SJSA1 (cell line): Measurements from ENCODE around the gene HES2. TPM values are rescaled to one million over a fixed set of nuclear protein-coding genes. Genes with fewer than 3 reads are reported as not detected.

Experiments used
- DNase-seq, 2 experiments: peaks; one replicate each; pipeline ENCODE4 v3.0.0-alpha.2; 2015 to 2020; ENCODE audit warnings: low spot score in 2 of 2, low read depth in 1 of 2
- H3K27ac ChIP-seq: fragments of 250-450 bp; sonication (Bioruptor Pico); 2 replicates; pipeline ENCODE4 v1.5.1; 2020; ENCODE audit warnings: mild to moderate bottlenecking, moderate library complexity
- H3K27me3 ChIP-seq: fragments of 250-450 bp; sonication (Bioruptor Pico); replicated peaks from 2 replicates; pipeline ENCODE4 v1.5.1; 2020; ENCODE audit warnings: mild to moderate bottlenecking, moderate library complexity
- H3K36me3 ChIP-seq: fragments of 250-450 bp; sonication (Bioruptor Pico); 2 replicates; pipeline ENCODE4 v1.5.1; 2020; ENCODE audit warnings: mild to moderate bottlenecking
- H3K4me1 ChIP-seq: fragments of 250-450 bp; sonication (Bioruptor Pico); replicated peaks from 2 replicates; pipeline ENCODE4 v1.6.1; 2021; ENCODE audit warnings: mild to moderate bottlenecking
- H3K4me3 ChIP-seq: fragments of 250-450 bp; sonication (Bioruptor Pico); 2 replicates; pipeline ENCODE4 v1.5.1; 2020; ENCODE audit warnings: mild to moderate bottlenecking
- H3K9me3 ChIP-seq: fragments of 250-450 bp; sonication (Bioruptor Pico); replicated peaks from 2 replicates; pipeline ENCODE4 v1.5.1; 2020; ENCODE audit warnings: mild to moderate bottlenecking
- total RNA-seq: library from RNA; depleted of rRNA; stranded (reverse); fragments of >200 nt; shearing (Covaris generic); gene quantifications from 2 replicates; pipeline ENCODE4 v1.2.3, GENCODE V29; 2014; rRNA removed

Gene HES2
- 0.03 TPM in 1 of 2 replicates, not detected in the other for total RNA-seq

DNA sequence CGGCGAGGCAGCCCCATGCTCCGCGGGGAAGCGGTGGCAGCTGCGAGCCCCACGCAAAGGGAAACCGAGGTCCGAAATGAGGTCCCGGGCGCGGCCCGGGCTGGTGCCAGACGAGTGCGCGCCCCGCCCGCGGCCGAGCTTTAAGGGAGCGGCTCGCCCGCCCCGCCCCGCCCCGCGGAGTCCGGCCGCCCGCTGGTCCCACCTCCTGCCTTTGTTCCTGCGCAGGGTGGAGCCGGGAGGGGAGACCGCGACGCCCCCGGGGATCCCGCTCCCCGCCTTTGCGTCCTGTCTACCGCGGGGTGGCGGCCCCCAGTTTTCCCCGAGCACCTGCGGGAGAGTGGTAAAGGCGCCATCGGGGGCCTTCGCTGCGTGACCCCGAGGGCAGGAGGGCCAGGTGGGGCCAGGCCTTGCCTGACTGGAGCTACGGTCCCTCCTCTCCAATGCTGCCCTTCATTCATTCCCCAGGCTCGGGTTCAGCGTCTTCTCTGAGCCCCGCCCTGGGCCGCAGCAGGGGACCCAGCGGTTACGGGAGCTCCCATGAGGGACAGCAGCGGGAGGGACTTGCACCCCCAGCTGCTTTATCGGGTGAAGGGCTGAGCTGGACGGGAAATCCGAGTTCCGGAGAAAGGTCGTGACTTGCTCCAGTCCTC lies at the start of gene HES2:
Gene HES2, minus strand, starts transcription at position 116 of the 650 bp plus-strand sequence. Its CDS starts 99 bp downstream, at position 17.
- peaks cover 97% of the 10 kb centered on the region for H3K27me3 ChIP-seq
- no peak within 1 kb of the TSS for H3K27ac ChIP-seq
- H3K9me3 ChIP-seq, result 0 out of 2 replicates have a peak, but pooled peaks cover 2% of the 10 kb centered on the region
- H3K4me3 ChIP-seq, result no peak within 1 kb of the TSS
- H3K4me1 ChIP-seq, result peaks cover 16% of the 10 kb centered on the region
- no peaks in the 10 kb centered on the region for H3K36me3 ChIP-seq
- DNase-seq, result no peak

GRCh38 chr1:6468729-6469461 lies 49.2 kb upstream of the HES2 start:
- Histone ChIP-seq H3K36me3 (no peaks in the 10 kb centered on the region), H3K27ac (no peak overlapping the region)

GRCh38 chr1:6467744-6468688 lies 48.3 kb upstream of the HES2 start:
- no peaks in the 10 kb centered on the region for H3K27me3 ChIP-seq
- H3K9me3 ChIP-seq, result no peaks in the 10 kb centered on the region
- no peak overlapping the region for H3K27ac ChIP-seq
- H3K36me3 ChIP-seq, result no peaks in the 10 kb centered on the region
- H3K4me1 ChIP-seq, result no peaks in the 10 kb centered on the region
- no peak overlapping the region for H3K4me3 ChIP-seq
- DNase-seq, result no peak

More at GRCh38 chr1:6468729-6469461, 49.2 kb upstream of the HES2 start:
- Histone ChIP-seq H3K27me3 (no peaks in the 10 kb centered on the region), H3K9me3 (no peaks in the 10 kb centered on the region), H3K4me3 (no peak overlapping the region), H3K4me1 (no peaks in the 10 kb centered on the region)
- no peak for DNase-seq

DNA sequence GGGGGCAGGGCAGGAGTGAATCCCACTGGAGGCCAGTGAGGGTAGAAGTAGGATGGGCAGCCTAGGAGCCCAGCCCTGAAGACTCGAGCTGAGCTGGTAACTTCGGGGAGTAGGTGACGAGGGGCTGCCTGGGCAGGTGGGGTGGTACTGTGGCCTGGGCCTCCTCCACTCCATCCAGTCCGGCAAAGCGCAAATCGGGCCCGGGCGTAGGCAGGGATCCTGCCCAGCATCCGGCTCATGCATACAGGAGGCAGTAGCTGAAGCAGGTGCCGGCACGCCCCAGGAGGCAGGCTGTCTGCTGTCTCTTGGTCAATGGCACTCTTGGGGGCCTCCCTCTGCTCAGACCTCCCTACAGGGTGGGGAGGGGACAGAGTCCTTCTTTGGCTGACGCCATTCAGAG lies 47.5 kb upstream of the HES2 start:
- H3K9me3 ChIP-seq, result no peaks in the 10 kb centered on the region
- no peak overlapping the region for H3K27ac ChIP-seq
- no peaks in the 10 kb centered on the region for H3K27me3 ChIP-seq
- DNase-seq, result no peak
- no peaks in the 10 kb centered on the region for H3K4me1 ChIP-seq
- H3K4me3 ChIP-seq, result no peak overlapping the region
- no peaks in the 10 kb centered on the region for H3K36me3 ChIP-seq

GRCh38 chr1:6466751-6467150 lies 47.0 kb upstream of the HES2 start:
- H3K27ac ChIP-seq, result no peak overlapping the region
- no peak for DNase-seq
- no peaks in the 10 kb centered on the region for H3K9me3 ChIP-seq
- no peaks in the 10 kb centered on the region for H3K36me3 ChIP-seq
- no peaks in the 10 kb centered on the region for H3K27me3 ChIP-seq
- H3K4me1 ChIP-seq, result no peaks in the 10 kb centered on the region
- H3K4me3 ChIP-seq, result no peak overlapping the region

GRCh38 chr1:6466023-6466422 lies 46.3 kb upstream of the HES2 start, which contains the start of gene TNFRSF25:
TNFRSF25 (minus strand) TSS chr1:6466173; CDS start chr1:6466107, 66 bp downstream.
- Histone ChIP-seq H3K27me3 (no peaks in the 10 kb centered on the region), H3K4me1 (no peaks in the 10 kb centered on the region), H3K9me3 (no peaks in the 10 kb centered on the region), H3K4me3 (no peak within 1 kb of the TSS), H3K27ac (no peak within 1 kb of the TSS), H3K36me3 (no peaks in the 10 kb centered on the region)
- DNase-seq, result no peak

GRCh38 chr1:6465461-6466005 lies 45.8 kb upstream of the HES2 start:
- H3K36me3 ChIP-seq, result no peaks in the 10 kb centered on the region
- no peak overlapping the region for H3K4me3 ChIP-seq
- H3K4me1 ChIP-seq, result no peaks in the 10 kb centered on the region
- DNase-seq, result no peak
- H3K27me3 ChIP-seq, result no peaks in the 10 kb centered on the region
- no peak overlapping the region for H3K27ac ChIP-seq
- no peaks in the 10 kb centered on the region for H3K9me3 ChIP-seq

- H3K36me3 ChIP-seq, result no peaks in the 10 kb centered on the region
- no peaks in the 10 kb centered on the region for H3K9me3 ChIP-seq
- no peak for DNase-seq
- H3K27me3 ChIP-seq, result no peaks in the 10 kb centered on the region
- H3K4me1 ChIP-seq, result no peaks in the 10 kb centered on the region
- no peak overlapping the region for H3K4me3 ChIP-seq
- no peak overlapping the region for H3K27ac ChIP-seq
Observed at GRCh38 chr1:6464915-6465314, 45.2 kb upstream of the HES2 start.

DNA sequence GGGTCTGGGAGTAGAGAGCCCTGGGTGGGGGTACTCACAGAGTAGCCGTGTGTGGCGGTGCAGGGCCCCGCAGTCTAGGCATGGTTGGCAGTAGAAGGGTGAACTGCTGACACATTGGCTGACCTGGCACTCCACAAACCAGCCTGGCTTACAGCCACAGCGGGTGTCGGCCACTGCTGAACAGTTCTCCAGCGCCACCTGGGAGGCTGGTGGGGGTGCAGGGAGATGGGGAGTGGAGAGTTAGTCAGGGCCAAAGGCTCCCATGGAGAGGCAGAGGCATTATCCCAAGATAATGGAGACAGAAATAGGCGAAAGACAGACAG lies 44.8 kb upstream of the HES2 start:
- 0 out of 2 replicates have a peak, but pooled peaks cover 4% of the 10 kb centered on the region for H3K27me3 ChIP-seq
- H3K4me3 ChIP-seq, result no peak overlapping the region
- no peaks in the 10 kb centered on the region for H3K36me3 ChIP-seq
- H3K4me1 ChIP-seq, result no peaks in the 10 kb centered on the region
- H3K9me3 ChIP-seq, result no peaks in the 10 kb centered on the region
- H3K27ac ChIP-seq, result no peak overlapping the region
- no peak for DNase-seq

- Histone ChIP-seq H3K27me3 (0 out of 2 replicates have a peak, but pooled peaks cover 6% of the 10 kb centered on the region), H3K27ac (no peak overlapping the region), H3K36me3 (no peaks in the 10 kb centered on the region), H3K4me1 (no peaks in the 10 kb centered on the region), H3K9me3 (no peaks in the 10 kb centered on the region), H3K4me3 (no peak overlapping the region)
- no peak for DNase-seq
Observed at GRCh38 chr1:6463120-6463412, 43.3 kb upstream of the HES2 start.

DNA sequence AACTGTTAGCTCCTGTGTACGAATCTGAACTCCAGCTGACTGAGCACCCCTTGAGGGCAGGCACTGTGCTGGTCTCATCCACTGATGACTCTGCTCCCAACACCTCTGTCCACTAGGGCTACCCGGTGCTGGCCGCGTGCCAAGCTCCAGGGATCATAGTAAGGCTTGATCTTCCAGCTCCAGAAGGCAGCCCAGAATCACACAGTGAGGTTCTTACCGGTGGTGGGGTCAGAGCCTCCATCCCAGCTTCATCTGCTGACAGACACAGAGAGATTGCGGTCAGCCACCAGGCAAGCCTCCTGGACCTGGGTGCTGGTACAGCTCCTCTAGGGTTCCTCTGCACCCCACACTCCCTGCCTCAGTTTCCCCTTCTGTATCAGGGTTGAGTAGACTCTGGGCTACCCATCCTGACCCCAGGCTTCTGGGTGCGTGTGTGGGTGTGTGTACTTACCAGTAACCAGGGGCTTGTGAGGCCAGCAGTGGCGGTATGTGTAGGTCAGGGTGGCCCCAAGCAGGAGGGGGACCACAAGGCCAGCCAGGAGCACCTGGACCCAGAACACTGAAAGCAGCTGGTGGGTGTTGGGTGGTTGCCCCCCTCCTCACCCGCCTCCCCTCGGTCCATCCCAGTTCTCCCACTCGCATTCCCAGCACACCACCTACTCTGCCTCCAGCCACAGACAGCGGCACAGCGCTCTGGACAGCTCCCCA lies 42.8 kb upstream of the HES2 start:
- no peak for DNase-seq
- Histone ChIP-seq H3K36me3 (no peaks in the 10 kb centered on the region), H3K9me3 (no peaks in the 10 kb centered on the region), H3K4me1 (no peaks in the 10 kb centered on the region), H3K4me3 (no peak overlapping the region), H3K27ac (no peak overlapping the region), H3K27me3 (0 out of 2 replicates have a peak, but pooled peaks cover 6% of the 10 kb centered on the region)

GRCh38 chr1:6461538-6462411 lies 42.1 kb upstream of the HES2 start:
- no peaks in the 10 kb centered on the region for H3K4me1 ChIP-seq
- H3K27ac ChIP-seq, result no peak overlapping the region
- DNase-seq, result no peak
- H3K27me3 ChIP-seq, result 0 out of 2 replicates have a peak, but pooled peaks cover 6% of the 10 kb centered on the region
- H3K9me3 ChIP-seq, result no peaks in the 10 kb centered on the region
- H3K4me3 ChIP-seq, result no peak overlapping the region
- H3K36me3 ChIP-seq, result no peaks in the 10 kb centered on the region
